Measurements from ENCODE around the gene PDIA5. TPM values are rescaled to one million over a fixed set of nuclear protein-coding genes. Genes with fewer than 3 reads are reported as not detected.

PDIA5 gene
- total RNA-seq, 1 experiment from 2014 or later: 41.5 TPM

DNA sequence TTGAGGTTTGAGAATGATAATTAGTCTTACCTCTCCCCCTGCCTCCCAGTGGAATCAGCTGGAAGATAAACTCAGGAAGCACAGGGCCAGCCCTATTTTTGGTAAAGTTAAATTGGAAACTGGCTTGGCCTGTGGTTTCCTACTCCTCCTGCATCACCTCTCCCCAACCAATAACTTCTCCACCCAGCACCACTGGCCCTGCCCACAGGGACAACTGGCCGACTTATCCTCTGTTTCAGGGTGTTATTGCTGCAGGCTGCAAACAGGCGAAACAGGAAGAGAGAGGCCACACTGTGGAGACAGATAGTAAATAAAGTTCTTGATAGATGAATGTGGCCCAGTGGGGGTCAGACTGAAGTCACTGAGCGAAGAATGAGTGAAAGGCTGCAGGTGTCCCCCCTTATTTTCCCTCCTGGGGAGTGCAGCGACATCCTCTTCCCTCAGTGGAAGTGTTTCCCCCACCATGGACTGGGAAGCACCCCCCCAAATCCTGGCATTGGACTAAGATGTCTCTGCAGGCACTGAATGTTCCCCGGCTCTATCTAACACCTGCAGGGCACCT is 47.1 kb downstream of the PDIA5 start (continued):
- TF ChIP-seq PRRX2 (CRISPR knock-in tag; IDR thresholded peaks at IDR 0.05): no peak
- TF ChIP-seq, protein P1, sequence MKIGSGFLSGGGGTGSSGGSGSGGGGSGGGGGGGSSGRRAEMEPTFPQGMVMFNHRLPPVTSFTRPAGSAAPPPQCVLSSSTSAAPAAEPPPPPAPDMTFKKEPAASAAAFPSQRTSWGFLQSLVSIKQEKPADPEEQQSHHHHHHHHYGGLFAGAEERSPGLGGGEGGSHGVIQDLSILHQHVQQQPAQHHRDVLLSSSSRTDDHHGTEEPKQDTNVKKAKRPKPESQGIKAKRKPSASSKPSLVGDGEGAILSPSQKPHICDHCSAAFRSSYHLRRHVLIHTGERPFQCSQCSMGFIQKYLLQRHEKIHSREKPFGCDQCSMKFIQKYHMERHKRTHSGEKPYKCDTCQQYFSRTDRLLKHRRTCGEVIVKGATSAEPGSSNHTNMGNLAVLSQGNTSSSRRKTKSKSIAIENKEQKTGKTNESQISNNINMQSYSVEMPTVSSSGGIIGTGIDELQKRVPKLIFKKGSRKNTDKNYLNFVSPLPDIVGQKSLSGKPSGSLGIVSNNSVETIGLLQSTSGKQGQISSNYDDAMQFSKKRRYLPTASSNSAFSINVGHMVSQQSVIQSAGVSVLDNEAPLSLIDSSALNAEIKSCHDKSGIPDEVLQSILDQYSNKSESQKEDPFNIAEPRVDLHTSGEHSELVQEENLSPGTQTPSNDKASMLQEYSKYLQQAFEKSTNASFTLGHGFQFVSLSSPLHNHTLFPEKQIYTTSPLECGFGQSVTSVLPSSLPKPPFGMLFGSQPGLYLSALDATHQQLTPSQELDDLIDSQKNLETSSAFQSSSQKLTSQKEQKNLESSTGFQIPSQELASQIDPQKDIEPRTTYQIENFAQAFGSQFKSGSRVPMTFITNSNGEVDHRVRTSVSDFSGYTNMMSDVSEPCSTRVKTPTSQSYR (CRISPR knock-in tag; IDR thresholded peaks at IDR 0.05): no peak
- TF ChIP-seq, protein P2, sequence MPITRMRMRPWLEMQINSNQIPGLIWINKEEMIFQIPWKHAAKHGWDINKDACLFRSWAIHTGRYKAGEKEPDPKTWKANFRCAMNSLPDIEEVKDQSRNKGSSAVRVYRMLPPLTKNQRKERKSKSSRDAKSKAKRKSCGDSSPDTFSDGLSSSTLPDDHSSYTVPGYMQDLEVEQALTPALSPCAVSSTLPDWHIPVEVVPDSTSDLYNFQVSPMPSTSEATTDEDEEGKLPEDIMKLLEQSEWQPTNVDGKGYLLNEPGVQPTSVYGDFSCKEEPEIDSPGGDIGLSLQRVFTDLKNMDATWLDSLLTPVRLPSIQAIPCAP (CRISPR knock-in tag; IDR thresholded peaks at IDR 0.05): no peak
- TF ChIP-seq, protein P3, sequence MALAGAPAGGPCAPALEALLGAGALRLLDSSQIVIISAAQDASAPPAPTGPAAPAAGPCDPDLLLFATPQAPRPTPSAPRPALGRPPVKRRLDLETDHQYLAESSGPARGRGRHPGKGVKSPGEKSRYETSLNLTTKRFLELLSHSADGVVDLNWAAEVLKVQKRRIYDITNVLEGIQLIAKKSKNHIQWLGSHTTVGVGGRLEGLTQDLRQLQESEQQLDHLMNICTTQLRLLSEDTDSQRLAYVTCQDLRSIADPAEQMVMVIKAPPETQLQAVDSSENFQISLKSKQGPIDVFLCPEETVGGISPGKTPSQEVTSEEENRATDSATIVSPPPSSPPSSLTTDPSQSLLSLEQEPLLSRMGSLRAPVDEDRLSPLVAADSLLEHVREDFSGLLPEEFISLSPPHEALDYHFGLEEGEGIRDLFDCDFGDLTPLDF (CRISPR knock-in tag; IDR thresholded peaks at IDR 0.05): no peak

DNA sequence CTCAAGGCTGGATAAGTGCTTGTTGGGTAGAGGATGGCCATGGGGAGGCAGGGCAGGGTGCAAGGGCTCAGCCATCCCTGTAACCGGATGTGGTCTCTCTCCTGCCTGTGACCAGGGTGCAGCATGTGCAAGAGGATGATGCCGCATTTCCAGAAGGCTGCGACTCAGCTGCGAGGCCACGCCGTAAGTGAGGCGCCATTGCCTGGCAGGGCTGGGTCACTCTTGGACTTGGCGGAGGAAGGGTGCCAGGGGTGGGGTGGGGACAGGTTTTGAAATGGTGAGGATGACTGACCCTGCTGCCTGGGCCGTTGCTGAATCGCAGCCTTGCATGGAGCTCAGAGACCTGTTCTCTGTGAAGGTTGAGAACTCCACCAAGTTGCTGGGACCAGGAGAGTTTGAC is 49.3 kb downstream of the PDIA5 start:
- ChIA-PET CTCF (no interaction called here), POLR2A (no interaction called here)
- Mint-ChIP-seq H3K4me1 (peaks cover 13% of the 10 kb centered on the region), H3K36me3 (peaks cover 43% of the 10 kb centered on the region), H3K27me3 (ENCODE audit: low read depth) (no peaks in the 10 kb centered on the region), H3K9me3 (no peaks in the 10 kb centered on the region), H3K27ac (no peak overlapping the region), H3K4me3 (no peak overlapping the region)
- no peak for DNase-seq (ENCODE audit: low spot score)
- ATAC-seq: no peak
- TF ChIP-seq ZNF219 (CRISPR knock-in tag; IDR thresholded peaks at IDR 0.05; ENCODE audit: borderline replicate concordance): no peak
- no peak for TF ChIP-seq ZNF416 (CRISPR knock-in tag; IDR thresholded peaks at IDR 0.05)
- no peak for TF ChIP-seq GRHL2 (CRISPR knock-in tag; IDR thresholded peaks at IDR 0.05; ENCODE audit: insufficient replicate concordance, severe bottlenecking)
- TF ChIP-seq JAZF1 (CRISPR knock-in tag; IDR thresholded peaks at IDR 0.05): no peak
- no peak for TF ChIP-seq GABPB1 (CRISPR knock-in tag; IDR thresholded peaks at IDR 0.05)
- TF ChIP-seq ZNF138 (CRISPR knock-in tag; conservative IDR thresholded peaks at IDR 0.05): no peak
- no peak for TF ChIP-seq NR3C1 (CRISPR knock-in tag; conservative IDR thresholded peaks at IDR 0.05; ENCODE audit: low read depth)
- TF ChIP-seq, protein P4, sequence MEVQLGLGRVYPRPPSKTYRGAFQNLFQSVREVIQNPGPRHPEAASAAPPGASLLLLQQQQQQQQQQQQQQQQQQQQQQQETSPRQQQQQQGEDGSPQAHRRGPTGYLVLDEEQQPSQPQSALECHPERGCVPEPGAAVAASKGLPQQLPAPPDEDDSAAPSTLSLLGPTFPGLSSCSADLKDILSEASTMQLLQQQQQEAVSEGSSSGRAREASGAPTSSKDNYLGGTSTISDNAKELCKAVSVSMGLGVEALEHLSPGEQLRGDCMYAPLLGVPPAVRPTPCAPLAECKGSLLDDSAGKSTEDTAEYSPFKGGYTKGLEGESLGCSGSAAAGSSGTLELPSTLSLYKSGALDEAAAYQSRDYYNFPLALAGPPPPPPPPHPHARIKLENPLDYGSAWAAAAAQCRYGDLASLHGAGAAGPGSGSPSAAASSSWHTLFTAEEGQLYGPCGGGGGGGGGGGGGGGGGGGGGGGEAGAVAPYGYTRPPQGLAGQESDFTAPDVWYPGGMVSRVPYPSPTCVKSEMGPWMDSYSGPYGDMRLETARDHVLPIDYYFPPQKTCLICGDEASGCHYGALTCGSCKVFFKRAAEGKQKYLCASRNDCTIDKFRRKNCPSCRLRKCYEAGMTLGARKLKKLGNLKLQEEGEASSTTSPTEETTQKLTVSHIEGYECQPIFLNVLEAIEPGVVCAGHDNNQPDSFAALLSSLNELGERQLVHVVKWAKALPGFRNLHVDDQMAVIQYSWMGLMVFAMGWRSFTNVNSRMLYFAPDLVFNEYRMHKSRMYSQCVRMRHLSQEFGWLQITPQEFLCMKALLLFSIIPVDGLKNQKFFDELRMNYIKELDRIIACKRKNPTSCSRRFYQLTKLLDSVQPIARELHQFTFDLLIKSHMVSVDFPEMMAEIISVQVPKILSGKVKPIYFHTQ (CRISPR knock-in tag; IDR thresholded peaks at IDR 0.05): no peak
- no peak for TF ChIP-seq NR1H2 (CRISPR knock-in tag; IDR thresholded peaks at IDR 0.05)
- no peak for TF ChIP-seq SMAD3 (CRISPR knock-in tag; IDR thresholded peaks at IDR 0.05; ENCODE audit: borderline replicate concordance)
- no peak for TF ChIP-seq PRRX2 (CRISPR knock-in tag; IDR thresholded peaks at IDR 0.05)
- no peak for TF ChIP-seq FOXK1 (CRISPR knock-in tag; IDR thresholded peaks at IDR 0.05)
- no peak for TF ChIP-seq RELA (CRISPR knock-in tag; IDR thresholded peaks at IDR 0.05; ENCODE audit: borderline replicate concordance)
- TF ChIP-seq FOXP1 (CRISPR knock-in tag; IDR thresholded peaks at IDR 0.05; ENCODE audit: borderline replicate concordance): no peak

DNA sequence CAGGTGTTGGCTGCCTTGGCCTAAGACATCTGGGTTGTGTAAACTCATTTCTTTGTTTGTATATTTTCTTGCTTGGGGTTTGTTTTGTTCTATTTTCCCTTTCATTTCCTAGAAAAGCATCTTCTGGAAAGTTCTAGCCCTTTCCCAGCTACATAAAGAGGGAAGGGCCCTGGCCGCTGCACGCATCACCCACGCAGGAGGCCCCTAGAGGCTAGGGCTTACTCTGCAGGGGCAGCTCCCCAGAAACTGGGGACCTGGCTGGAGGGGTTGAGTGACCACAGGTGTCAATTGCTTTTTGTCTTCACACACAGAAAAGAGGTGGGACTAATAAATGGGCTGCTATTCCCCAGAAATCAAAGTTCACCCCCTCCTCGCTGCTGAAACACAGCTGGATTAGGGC is 52.6 kb downstream of the PDIA5 start:
- Mint-ChIP-seq H3K27ac (no peak overlapping the region), H3K9me3 (no peaks in the 10 kb centered on the region), H3K36me3 (peaks cover 47% of the 10 kb centered on the region), H3K4me1 (peaks cover 18% of the 10 kb centered on the region), H3K4me3 (no peak overlapping the region), H3K27me3 (ENCODE audit: low read depth) (no peaks in the 10 kb centered on the region)
- POLR2A ChIA-PET: no interaction called here
- CTCF ChIA-PET: interaction anchor here (0.8 to 1.1 kb wide), 3 partner anchors 21 to 64 kb away, joined by 3 to 6 read pairs (median 4); no protein-coding TSS in a partner anchor
- DNase-seq (ENCODE audit: low spot score) (no peak), ATAC-seq (no peak)
- TF ChIP-seq, protein P5, sequence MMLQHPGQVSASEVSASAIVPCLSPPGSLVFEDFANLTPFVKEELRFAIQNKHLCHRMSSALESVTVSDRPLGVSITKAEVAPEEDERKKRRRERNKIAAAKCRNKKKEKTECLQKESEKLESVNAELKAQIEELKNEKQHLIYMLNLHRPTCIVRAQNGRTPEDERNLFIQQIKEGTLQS (CRISPR knock-in tag; conservative IDR thresholded peaks at IDR 0.05): no peak
- TF ChIP-seq ETV6 (CRISPR knock-in tag; IDR thresholded peaks at IDR 0.05) (no peak), GRHL2 (CRISPR knock-in tag; IDR thresholded peaks at IDR 0.05; ENCODE audit: insufficient replicate concordance, severe bottlenecking) (no peak), OVOL2 (CRISPR knock-in tag; IDR thresholded peaks at IDR 0.05; ENCODE audit: borderline replicate concordance) (no peak), CREB1 (CRISPR knock-in tag; IDR thresholded peaks at IDR 0.05) (no peak), EMX1 (CRISPR knock-in tag; IDR thresholded peaks at IDR 0.05) (no peak), NR1H2 (CRISPR knock-in tag; IDR thresholded peaks at IDR 0.05) (no peak), TP53 (CRISPR knock-in tag; IDR thresholded peaks at IDR 0.05) (no peak), ZNF396 (CRISPR knock-in tag; IDR thresholded peaks at IDR 0.05; ENCODE audit: borderline replicate concordance) (no peak)
- TF ChIP-seq, protein P6, sequence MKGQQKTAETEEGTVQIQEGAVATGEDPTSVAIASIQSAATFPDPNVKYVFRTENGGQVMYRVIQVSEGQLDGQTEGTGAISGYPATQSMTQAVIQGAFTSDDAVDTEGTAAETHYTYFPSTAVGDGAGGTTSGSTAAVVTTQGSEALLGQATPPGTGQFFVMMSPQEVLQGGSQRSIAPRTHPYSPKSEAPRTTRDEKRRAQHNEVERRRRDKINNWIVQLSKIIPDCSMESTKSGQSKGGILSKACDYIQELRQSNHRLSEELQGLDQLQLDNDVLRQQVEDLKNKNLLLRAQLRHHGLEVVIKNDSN (CRISPR knock-in tag; IDR thresholded peaks at IDR 0.05): no peak
- TF ChIP-seq, protein P7, sequence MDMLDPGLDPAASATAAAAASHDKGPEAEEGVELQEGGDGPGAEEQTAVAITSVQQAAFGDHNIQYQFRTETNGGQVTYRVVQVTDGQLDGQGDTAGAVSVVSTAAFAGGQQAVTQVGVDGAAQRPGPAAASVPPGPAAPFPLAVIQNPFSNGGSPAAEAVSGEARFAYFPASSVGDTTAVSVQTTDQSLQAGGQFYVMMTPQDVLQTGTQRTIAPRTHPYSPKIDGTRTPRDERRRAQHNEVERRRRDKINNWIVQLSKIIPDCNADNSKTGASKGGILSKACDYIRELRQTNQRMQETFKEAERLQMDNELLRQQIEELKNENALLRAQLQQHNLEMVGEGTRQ (CRISPR knock-in tag; IDR thresholded peaks at IDR 0.05): no peak

Data from WTC11 (cell line).